ENCODE results near the gene ANP32B.

- TF ChIP-seq CTCF (IDR thresholded peaks at IDR 0.05) (no peak), POLR2A (IDR thresholded peaks at IDR 0.05) (no peak)
Measured at GRCh38 chr9:97941323-97941722, 41.8 kb upstream of the ANP32B start.
